Prostate gland (tissue), 2 donors: Measurements from ENCODE around the gene GATA5. TPM values are rescaled to one million over a fixed set of nuclear protein-coding genes. Genes with fewer than 3 reads are reported as not detected.

ENCODE experiments used
- DNase-seq: peaks from one replicate; pipeline ENCODE4 v3.0.0-alpha.2; 2019; ENCODE audit warnings: low spot score
- H3K27ac ChIP-seq, 2 donors: fragments of 200-600 bp; sonication (generic); 2 replicates each; pipeline ENCODE4 v1.5.1; 2017 to 2019
- H3K27me3 ChIP-seq: fragments of 200-600 bp; sonication (generic); replicated peaks from 2 replicates; pipeline ENCODE4 v1.5.1; 2019; ENCODE audit not compliant: insufficient read depth
- H3K36me3 ChIP-seq, 2 donors: fragments of 200-600 bp; sonication (generic); 1 replicate in 1 of 2; 2 replicates in 1 of 2; pipeline versions ENCODE4 v1.5.1 to v1.8.1; 2017 to 2019
- H3K4me1 ChIP-seq: fragments of 200-600 bp; sonication (generic); replicated peaks from 2 replicates; pipeline ENCODE4 v1.5.1; 2019
- H3K4me3 ChIP-seq, 2 donors: fragments of 200-600 bp; sonication (generic); 2 replicates each; pipeline ENCODE4 v1.5.1; 2017 to 2019
- H3K9me3 ChIP-seq: fragments of 200-600 bp; sonication (generic); 2 replicates; pipeline ENCODE4 v1.5.1; 2017
- CTCF ChIP-seq, 4 experiments: fragments of 200-600 bp in 2 of 4; fragments of 450-650 bp in 2 of 4; sonication (generic) in 2 of 4; IDR thresholded peaks; 1 replicate in 3 of 4; 2 replicates in 1 of 4; pipeline ENCODE4 v1.5.1; 2016 to 2019; ENCODE audit warnings: antibody characterized with exemption in 4 of 4, mild to moderate bottlenecking in 2 of 4, moderate library complexity in 2 of 4
- POLR2A ChIP-seq: fragments of 450-650 bp; IDR thresholded peaks from one replicate; pipeline ENCODE4 v1.6.1; 2016; ENCODE audit warnings: antibody characterized with exemption, mild to moderate bottlenecking
- POLR2AphosphoS5 ChIP-seq: sonication (generic); formaldehyde crosslinking; IDR thresholded peaks from one replicate; pipeline ENCODE4 v1.6.1; 2017; ENCODE audit warnings: antibody characterized with exemption
- WGBS: methylation state at CpG from one replicate; pipeline ENCODE4 v1.1.5; 2018; 5-methylcytosine and 5-hydroxymethylcytosine counted together
- intact Hi-C: fragments of 100-400 bp; cut with DNase I; formaldehyde crosslinking; loops from one replicate; pipeline ENCODE4 v1.14.2; 2022
- total RNA-seq, 2 donors: library from RNA; depleted of rRNA; stranded (reverse); fragments of >200 nt; gene quantifications; one replicate each; pipeline ENCODE4 v1.1.0, GENCODE V29; 2016

GATA5 gene
- total RNA-seq, 2 donors from 2014 or later, result 1.3 to 53.7 TPM

GRCh38 chr20:62418709-62419487 lies 56.9 kb downstream of the GATA5 start:
- WGBS, result 79% methylated on average over 19 of the region's 19 CpGs
- Histone ChIP-seq H3K27ac (no peak overlapping the region), H3K36me3 (no peaks in the 10 kb centered on the region), H3K4me3 (no peak overlapping the region), H3K27me3 (no peaks in the 10 kb centered on the region), H3K9me3 (no peaks in the 10 kb centered on the region), H3K4me1 (no peaks in the 10 kb centered on the region)
- TF ChIP-seq POLR2AphosphoS5 (no peak), CTCF (IDR thresholded peaks at IDR 0.05) (no peak), POLR2A (no peak)
- intact Hi-C loops, result no loop called here
- no peak for DNase-seq

- H3K27me3 ChIP-seq, result no peaks in the 10 kb centered on the region
- H3K36me3 ChIP-seq, result no peaks in the 10 kb centered on the region
- 85% methylated on average over 25 of the region's 25 CpGs for WGBS
- H3K27ac ChIP-seq, result no peak overlapping the region
- H3K4me3 ChIP-seq, result no peak overlapping the region
- H3K9me3 ChIP-seq, result no peaks in the 10 kb centered on the region
- H3K4me1 ChIP-seq, result no peaks in the 10 kb centered on the region
- intact Hi-C loops, result no loop called here
- DNase-seq, result no peak
- TF ChIP-seq POLR2AphosphoS5 (no peak), CTCF (IDR thresholded peaks at IDR 0.05) (no peak), POLR2A (no peak)
Observed at GRCh38 chr20:62417981-62418708, 57.6 kb downstream of the GATA5 start.

- DNase-seq, result no peak
- Histone ChIP-seq H3K36me3 (no peaks in the 10 kb centered on the region), H3K4me3 (no peak overlapping the region), H3K27me3 (no peaks in the 10 kb centered on the region), H3K4me1 (no peaks in the 10 kb centered on the region), H3K27ac (no peak overlapping the region), H3K9me3 (no peaks in the 10 kb centered on the region)
- WGBS, result 90% methylated on average over 43 of the region's 43 CpGs
- TF ChIP-seq POLR2AphosphoS5, result no peak
- no peak for TF ChIP-seq POLR2A
- TF ChIP-seq CTCF (IDR thresholded peaks at IDR 0.05), result no peak
- intact Hi-C loops, result no loop called here
Observed at GRCh38 chr20:62416651-62417637, 58.9 kb downstream of the GATA5 start.

GRCh38 chr20:62415354-62416111 lies 60.3 kb downstream of the GATA5 start:
- H3K27me3 ChIP-seq, result no peaks in the 10 kb centered on the region
- no peak overlapping the region for H3K4me3 ChIP-seq
- H3K4me1 ChIP-seq, result peaks cover under 1% of the 10 kb centered on the region
- no peaks in the 10 kb centered on the region for H3K9me3 ChIP-seq
- H3K36me3 ChIP-seq, result no peaks in the 10 kb centered on the region
- no peak for DNase-seq
- 82% methylated on average over 24 of the region's 24 CpGs for WGBS
- H3K27ac ChIP-seq, result no peak overlapping the region
- no peak for TF ChIP-seq POLR2AphosphoS5
- no peak for TF ChIP-seq CTCF (IDR thresholded peaks at IDR 0.05)
- no peak for TF ChIP-seq POLR2A
- intact Hi-C loops, result no loop called here
